Measurements from ENCODE around the gene HAL. TPM values are rescaled to one million over a fixed set of nuclear protein-coding genes. Genes with fewer than 3 reads are reported as not detected.
A peak's percentile ranks its signal among the peaks of the same experiment; 100 is the strongest.

The HAL gene
- total and polyA plus RNA-seq, 2 of the 13 experiments (the other 11 are each of a cell fraction or from before 2014, with no cell fraction given) = 0.89 to 37.8 TPM

- TF ChIP-seq ZNF512B (CRISPR knock-in tag; IDR thresholded peaks at IDR 0.05; ENCODE audit: borderline replicate concordance) (peak; percentile 92; the same call in 1 of the 2 replicates), ZNF589 (CRISPR knock-in tag; conservative IDR thresholded peaks at IDR 0.05) (peak; percentile 66; the same call in 1 of the 2 replicates), MBD4 (IDR thresholded peaks at IDR 0.05; ENCODE audit: borderline replicate concordance, low read length) (peak; percentile 29; the same call in 1 of the 2 replicates), KLF11 (CRISPR knock-in tag; IDR thresholded peaks at IDR 0.05) (no peak; the same call in 1 of the 2 replicates), BRF2 (CRISPR knock-in tag; IDR thresholded peaks at IDR 0.05) (peak; percentile 90), CERS6 (CRISPR knock-in tag; IDR thresholded peaks at IDR 0.05) (no peak), FOXA1 (IDR thresholded peaks at IDR 0.05) (peak; percentile 77), FOXA1 (CRISPR knock-in tag; IDR thresholded peaks at IDR 0.05) (peak; percentile 83), ZNF607 (CRISPR knock-in tag; IDR thresholded peaks at IDR 0.05; ENCODE audit: borderline replicate concordance) (peak; percentile 84; the same call in 1 of the 2 replicates), ZNF687 (CRISPR knock-in tag; IDR thresholded peaks at IDR 0.05) (no peak), AHDC1 (CRISPR knock-in tag; IDR thresholded peaks at IDR 0.05; ENCODE audit: borderline replicate concordance) (peak; percentile 98), KLF6 (CRISPR knock-in tag; IDR thresholded peaks at IDR 0.05) (peak; percentile 86; the same call in 1 of the 2 replicates), HDAC6 (IDR thresholded peaks at IDR 0.05; ENCODE audit: low read depth, low read length) (no peak), GATA4 (IDR thresholded peaks at IDR 0.05; ENCODE audit: borderline replicate concordance, low read depth) (peak; percentile 83; the same call in 1 of the 2 replicates), ZZZ3 (CRISPR knock-in tag; IDR thresholded peaks at IDR 0.05; ENCODE audit: borderline replicate concordance) (no peak)
Measured at GRCh38 chr12:95940514-95940913, 55.6 kb downstream of the HAL start (continued).
